GM18498 (cell line): Measurements from ENCODE around the gene ROBO2.

ENCODE experiments used
- ATAC-seq: cut with Tn5 transposase; IDR thresholded peaks from one replicate; pipeline ENCODE4 v1.9.1; 2021; ENCODE audit warnings: mild to moderate bottlenecking, moderate library complexity; ENCODE audit not compliant: unreplicated experiment

ROBO2 gene

DNA sequence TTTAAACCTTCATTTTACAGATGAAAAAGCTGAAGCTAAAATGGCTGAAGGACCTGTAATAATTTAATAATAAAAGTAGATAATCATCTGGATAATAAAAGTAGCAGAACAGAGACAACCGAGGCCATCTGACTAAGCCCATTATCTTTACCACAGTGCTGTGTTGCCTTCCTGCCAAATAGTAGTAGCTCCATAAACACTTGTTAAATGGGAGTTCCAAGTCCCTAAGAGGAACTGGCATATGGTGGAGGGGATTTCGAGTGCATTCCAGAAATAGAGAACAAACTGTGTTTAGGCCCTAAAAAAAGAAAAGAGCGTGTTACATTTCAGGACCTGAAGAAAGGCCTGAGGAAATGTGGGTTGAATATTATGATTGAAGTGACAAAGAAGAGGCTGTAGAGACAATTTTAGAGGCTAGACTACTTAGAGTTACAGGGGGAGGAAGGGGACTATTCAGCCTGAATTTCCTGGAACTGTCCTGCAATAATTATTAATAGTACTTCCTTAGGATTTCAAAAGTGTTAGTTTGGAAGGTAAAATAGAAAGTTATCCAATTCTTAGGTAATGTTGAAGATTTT is 424.3 kb downstream of the ROBO2 start:
- ATAC-seq: no peak

DNA sequence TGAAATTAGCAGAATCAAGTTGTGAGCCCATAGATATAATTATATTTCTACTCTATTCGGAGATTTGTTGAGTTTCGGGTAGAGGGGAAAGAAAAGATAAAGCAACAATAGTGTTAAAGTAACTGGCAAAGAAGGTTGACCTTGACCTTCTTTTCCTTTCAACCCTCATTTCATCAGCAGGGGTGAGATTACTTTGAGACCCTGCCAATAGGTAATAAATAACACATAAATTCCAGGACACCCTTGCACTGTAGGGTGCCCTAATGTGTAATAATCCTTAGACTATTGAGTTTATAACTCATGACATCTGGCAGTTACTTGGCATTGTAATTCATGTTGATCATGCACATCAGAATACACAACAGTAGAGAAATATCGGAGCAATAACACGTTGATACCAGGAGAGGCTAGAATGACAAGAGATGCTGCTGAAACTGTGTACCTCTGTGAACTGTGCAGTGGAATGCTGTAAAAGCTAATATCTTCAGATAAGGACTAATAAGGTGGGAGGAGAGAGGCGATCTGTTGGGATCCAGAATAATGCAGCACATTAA is 426.7 kb downstream of the ROBO2 start:
- ATAC-seq: no peak

DNA sequence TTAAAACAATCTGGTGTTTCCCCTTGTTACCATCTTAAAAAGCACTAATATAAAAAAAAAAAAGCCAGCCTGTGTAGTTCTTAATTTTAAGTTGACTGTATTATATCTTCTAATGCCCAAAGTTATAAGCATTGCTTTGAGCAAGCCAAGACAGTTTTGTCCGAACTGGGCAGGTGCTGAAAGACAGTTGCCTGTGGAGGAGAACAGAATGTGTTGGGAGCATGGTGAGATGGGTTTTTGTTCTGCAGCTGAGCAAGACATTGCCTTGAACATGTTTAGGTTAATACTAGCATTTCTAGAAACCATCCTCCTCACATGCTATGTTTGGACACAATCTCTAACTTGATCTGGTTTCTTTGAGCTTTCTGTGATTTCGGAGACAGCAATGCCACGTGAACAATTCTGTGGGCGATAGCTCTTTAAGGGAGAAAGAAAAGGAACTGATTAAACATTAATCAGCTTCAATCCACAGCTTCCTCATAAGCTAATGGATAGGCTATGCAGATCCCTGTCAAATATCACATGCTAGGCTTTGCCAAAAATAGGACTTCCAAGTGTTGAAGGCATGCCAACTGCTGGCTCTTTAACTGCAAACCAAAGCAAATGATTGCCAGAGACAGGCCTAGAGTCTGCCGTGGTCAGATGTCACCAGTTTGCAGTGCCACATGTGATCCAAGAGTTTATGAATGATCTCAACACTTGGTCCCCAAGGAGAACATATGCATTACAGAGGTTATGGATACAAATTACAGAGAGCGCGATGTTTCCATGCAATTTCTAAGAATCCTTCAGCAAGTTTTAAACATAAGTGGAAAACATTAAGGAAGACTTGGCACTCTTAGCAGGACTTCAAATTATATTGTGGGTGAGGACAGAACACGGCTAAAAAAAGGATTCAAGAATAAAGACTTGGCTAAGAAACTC is 428.1 kb downstream of the ROBO2 start:
- ATAC-seq: no peak

DNA sequence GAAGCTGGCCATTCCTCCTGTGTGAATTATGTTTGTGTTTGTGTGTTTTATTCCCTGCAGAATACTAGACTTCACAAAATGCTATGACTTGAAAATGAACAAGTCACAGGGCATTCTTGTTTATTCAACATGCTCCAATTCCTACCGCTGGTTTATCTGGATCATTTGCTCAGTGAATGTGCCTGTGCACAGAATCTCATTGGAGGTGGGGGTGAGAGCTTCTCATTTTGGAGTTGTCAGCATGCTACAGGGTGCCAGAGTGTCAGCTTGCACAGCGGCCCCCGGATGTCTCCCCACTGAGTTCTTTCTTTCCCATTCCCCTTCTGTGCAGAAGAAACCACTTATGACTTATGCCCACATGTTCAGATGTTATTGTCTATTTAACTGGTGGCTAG is 428.7 kb downstream of the ROBO2 start:
- no peak for ATAC-seq

DNA sequence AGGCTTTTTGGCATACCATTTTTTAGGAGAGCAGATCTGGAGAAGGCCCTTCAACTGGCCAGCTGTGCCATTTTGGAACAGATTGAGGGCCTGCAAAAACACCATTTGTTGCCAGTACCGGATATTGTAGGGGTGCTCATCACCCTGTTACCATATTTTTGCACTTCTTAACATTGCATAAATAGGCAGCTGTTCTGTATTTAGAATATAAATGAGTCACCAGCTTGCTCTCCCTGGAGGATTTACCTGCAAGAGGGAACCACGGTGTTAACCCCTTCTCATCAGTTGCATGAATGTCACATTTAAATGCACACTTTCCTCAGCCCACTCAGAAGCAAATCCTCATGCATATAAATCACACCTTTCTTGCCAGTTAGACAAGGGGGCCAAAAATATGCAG is 435.6 kb downstream of the ROBO2 start:
- no peak for ATAC-seq

DNA sequence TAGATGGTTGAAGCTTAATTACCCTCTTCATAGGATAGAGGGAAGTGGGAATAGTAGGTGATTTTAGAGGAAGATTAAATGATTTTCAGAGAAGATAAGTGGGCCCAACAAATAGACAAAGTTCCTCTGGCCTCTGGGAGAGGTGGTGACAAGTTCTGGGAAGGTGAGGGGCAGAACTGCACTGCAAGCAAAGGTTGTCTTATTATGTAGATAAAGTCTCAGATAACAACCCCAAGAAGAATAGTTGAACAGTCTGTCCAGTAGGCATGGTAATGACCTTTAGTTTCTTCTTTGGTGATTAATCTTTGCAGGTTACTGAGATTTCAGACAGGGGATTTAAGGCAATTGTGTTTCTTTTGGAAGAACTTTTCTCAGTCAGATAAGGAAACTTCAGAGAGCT is 439.1 kb downstream of the ROBO2 start:
- ATAC-seq: no peak

DNA sequence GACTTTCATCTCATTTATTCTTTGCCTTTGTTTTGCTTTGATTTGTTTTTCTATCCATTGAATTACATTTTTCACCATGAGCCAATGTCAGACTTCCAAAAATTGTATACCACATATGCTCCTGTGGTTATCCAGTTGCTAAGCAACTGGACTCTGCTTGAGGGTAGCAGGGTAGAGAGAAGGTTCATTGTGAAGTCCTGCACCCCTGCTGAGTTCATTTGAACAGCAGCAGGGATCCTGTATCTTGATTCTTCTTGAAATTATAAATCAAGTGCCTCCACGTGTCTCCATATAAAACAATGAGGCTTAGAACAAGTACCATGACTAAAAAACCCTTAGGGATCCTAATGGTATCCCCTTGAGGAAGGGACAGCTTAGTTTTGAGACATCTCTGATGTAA is 449.3 kb downstream of the ROBO2 start:
- ATAC-seq: no peak

DNA sequence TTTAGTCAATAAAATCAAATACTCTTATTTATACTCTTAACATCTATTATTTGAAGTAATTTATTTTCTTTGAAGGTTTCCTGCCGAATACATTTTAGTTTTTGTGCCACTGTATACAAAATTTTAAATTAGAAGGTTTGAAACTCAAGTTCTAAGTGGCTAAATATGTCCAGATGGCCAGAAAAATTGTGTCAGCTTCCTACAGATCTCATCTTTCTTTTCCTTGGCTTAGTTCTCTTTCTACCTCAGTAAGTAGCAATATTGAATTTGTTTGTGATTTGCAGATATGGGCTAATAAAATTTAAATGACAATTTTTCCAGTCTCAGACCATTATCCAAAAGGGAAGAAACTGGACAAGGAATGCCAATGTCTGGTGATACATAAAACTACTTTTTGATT is 452.1 kb downstream of the ROBO2 start:
- ATAC-seq: no peak

DNA sequence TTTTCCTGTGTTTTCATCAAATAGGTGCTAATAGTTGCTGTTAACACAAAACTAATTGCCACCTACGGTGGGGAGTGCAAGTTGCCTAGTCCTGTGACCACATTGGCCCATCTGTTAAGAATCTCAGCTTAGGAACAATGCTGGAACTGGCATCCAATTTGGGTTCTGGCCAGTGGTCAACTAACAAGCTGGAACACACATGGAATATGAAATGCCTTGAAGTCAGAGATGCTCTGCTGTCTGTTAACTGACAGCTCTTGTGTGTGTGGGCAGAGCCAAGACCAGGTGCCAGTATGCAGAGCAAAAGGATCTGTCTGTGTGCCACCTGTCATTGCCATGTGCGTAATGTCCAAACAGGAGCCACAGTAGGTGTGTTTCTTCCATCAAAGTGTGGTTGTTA is 460.8 kb downstream of the ROBO2 start:
- ATAC-seq: no peak

DNA sequence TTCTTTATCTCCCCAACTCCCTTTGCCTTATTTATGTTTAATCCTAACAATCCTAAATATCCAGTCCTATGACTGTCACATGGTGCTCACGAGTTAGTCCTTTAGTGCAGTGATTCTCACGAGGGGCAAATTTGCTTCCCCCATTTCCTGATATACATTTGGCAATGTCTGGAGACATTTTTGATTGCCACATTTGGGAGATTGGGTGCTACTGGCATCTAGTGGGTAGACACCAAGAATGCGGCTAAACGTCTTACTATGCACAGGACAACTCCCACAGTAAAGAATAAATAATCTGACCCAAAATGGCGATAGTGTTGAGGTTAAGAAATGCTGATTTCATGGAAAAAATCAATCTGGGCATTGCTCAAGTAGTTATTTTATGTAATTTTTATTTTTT is 466.5 kb downstream of the ROBO2 start:
- no peak for ATAC-seq

DNA sequence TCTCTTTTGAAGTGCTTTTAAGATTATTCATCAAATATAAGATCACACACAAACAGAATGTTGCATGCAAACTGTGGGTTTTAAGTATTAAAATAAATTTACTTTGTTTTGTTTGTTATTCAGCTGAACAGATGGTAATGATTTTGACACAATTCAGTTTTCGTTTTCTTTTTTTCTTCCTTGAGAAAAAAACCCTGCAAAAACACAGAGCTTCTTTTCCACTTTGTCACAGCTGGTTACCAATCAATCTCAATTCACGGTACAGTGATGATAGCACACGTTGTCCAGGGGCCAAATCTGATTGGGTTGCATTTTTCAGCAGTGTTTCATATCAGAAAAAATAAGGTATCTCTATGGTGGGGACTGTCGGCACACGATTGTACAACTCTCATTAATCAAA is 473.6 kb downstream of the ROBO2 start:
- no peak for ATAC-seq

DNA sequence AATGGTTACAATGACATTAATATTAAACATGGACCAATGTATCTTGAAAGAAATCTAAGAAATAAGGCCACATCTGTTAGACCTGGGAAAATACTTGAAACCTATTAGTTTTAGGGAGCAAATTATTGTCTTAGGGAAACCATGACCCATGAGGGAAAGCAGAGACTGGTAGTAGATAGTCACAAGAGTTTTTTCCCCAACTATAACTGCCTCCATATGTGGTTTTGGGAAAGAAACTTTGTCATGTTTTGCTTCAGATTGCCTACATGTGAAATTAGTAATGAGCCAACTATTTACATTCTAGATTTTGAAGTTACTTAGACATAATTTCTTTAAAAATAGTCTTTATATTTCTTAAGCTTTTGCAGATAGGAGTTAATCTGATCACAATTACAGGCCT is 474.9 kb downstream of the ROBO2 start:
- no peak for ATAC-seq

DNA sequence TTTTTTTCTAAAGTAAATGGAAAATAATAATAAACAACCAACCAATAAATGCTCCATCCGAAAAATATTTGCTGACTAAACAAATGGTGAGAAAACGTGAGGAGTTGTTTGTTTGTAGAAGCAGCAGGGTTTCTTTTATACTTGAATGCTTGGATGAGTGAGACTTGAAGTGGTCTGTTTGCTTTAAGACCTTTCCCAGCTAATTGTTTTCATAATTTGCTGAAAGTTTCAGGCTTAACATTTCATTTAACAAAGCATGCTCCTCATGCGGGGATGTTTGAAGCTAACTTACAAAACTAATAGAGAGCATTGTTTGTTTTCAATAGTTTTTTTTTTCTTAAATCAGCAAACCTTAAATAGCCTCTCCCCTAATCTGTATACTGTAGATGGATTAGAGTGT is 484.6 kb downstream of the ROBO2 start:
- no peak for ATAC-seq

DNA sequence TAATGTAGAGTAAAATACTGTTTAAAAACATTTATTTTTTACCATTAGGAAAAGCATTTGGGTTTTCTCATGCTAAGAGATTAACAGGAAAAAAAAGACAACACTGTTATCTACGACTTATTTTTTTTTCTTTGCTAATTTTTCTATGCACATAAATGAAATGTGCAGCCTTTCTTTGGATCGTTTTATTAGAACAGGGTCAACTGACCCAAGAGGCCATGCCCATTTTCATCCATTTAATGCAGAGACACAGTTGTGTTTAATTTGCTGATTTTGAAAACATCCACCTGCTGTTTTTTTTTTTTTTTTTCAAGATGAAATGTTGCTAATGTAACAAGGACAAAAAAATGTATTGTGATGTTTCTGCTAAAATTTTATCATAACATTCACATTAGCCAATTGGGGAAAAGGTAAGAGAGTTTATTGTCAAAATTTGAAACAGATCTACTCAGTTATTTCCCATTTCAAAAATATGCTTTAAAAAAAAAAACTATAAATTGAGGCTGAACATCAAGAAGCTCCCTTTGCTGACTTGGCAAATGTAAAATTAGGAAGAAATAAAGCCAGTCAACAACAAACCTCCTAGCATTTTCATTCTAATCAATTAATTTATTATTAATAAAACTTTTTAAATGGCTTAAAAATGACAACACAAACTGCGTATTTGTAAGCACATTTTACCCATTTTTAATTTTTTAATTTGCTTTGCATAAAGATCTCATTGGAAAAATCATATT is 485.2 kb downstream of the ROBO2 start:
- no peak for ATAC-seq

DNA sequence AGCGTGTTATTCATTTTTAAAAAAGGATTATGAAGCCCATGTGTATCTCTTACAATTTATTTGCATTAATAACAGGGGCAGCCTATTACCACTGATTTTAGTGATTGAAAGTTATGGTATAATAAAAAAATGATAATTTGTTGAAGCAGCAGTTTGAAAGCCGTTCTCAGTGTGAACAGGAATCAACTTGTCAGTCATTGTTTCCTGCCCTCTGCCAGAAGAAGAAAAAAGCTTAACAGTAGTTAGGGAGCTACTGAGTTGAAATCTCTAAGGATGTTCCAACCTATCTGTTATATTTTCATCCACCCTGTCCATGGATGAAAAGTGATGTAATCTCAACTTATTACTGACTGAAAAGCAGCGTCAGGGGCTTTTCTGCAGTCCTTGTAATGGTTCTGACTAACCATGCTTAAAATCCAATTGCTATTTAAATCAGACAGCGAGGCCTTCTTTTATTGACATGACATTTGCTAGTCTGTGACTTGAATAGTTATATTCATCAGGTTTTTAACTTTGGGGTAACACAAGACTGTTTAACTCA is 486.7 kb downstream of the ROBO2 start:
- no peak for ATAC-seq

DNA sequence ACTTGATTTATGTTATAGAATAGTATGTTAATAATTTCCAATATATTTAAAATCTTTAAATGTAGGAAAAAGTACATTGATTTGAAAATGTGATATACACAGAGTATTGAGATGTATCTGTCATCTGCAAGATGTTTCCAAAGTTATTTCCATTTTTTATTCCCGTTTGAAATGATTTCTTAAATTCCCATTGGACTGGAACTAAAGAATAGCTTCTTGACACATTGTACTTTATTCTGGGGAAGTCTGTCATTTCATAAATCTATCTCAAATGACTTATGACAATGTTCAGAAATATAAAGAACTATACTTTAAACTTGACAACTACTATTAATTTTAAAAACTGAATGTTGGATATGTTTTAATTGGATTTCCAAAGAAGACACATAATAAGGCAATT is 489.6 kb downstream of the ROBO2 start:
- no peak for ATAC-seq

DNA sequence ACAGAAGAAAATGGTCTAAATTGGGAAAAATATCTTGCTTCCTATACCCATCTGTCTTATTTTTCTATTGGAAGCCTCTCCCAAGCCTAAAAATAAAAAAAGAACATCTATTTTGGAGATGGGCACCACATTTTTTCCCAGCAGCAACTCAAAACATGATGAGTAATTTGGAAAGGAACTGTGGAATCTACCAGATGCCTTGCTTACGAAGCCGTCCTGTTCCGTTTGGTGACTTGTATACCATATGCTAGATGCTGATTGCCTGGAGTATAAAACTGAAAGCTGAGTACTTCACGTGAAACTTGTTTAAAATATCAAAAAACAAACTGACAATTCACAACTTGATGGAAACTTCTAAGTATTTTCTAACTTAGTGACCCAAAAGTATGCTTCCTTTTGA is 491.0 kb downstream of the ROBO2 start:
- ATAC-seq: no peak

DNA sequence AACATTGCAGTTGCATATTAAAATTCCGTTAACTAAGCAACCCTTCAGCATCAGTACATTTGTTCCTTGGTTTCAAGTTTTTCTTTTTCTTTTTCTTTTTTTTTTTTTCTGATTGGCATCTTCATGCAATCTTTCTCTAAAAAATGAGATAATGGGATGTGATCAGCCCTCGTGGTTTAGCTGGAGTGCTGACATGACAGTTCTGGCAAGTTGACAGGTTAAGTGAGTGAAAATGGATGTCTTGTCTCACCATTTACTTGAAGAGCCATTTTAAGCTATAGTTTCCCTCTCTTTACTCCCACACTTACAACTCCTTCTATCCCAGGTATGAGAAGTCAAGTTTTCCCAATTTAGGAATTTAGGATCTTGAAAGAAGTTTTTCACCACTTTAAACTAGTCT is 495.2 kb downstream of the ROBO2 start:
- no peak for ATAC-seq

DNA sequence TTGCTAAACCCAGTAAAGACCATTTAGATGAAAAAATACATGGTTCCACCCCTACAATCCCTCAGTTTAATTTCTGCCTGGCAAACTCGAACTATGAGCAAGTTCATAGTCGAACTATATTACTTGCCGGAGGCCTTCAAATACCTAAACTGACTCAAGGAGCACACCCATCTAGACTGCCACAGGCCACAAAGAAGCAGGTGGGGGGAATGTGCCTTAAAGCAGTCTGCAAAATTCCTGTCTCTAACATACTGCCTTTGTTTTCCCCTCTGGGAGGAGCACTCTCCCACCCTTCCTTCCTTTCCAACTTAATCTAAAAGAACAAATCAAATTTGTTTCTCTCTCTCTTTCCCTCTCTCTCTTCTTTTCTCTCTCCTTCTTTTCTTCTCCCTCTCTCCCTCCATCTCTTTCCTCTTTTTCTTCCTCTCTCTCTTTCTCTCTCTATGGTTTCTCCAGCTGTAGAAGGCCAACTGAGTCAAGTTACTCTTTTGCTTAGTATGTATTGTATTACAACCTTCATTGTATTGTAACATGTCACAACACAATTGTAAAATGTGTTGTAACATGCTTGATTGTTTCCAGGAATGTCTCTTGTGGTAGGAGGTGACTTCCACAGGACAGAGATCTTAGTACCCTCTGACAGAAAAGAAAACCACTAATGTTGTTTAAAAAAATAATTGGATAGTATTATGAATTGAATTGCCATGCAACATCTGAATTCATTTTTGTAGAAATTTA is 496.3 kb downstream of the ROBO2 start:
- ATAC-seq: no peak

DNA sequence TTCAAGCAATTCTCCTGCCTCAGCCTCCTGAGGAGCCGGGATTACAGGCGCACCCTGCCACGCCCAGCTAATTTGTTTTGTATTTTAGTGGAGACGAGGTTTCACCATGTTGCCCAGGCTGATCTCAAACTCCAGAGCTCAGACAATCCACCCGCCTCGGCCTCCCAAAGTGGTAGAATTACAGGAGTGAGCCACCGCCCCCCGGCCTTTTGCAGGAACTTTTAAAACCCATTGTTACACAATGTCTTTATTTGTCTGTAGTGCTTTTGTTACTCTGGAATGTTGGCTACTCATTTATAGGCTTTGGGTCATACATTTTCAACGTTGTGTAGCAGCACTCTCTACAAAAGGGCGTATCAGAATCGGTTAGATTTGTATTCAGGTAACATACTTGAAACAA is 499.1 kb downstream of the ROBO2 start:
- no peak for ATAC-seq

DNA sequence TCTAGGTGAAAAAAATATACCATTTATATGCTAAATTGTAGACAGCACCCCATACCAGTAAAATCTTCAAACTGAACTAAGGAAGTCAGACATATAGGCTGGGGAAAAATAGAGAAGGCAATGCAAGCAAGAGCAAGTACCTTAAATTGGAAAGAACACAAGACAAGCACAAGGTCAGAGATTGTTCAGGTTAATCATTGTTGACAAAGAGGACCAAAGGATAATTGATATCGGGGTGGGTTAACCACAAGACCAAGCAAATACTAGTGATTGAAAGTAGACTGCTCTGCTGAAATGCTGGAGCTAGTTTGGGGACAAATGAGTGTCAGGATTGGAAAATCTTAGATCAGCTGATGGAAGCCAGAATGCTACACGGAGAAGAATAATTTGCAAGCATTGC is 499.8 kb downstream of the ROBO2 start:
- no peak for ATAC-seq
